H1 (cell line): Measurements from ENCODE around the gene SPOCK2. TPM values are rescaled to one million over a fixed set of nuclear protein-coding genes. Genes with fewer than 3 reads are reported as not detected.

Source experiments
- CTCF ChIA-PET: fragments of 300-600 bp; sonication (Branson Sonifier 250); formaldehyde crosslinking; loops from one replicate; lab custom pipeline; 2021; ENCODE audit not compliant: partially characterized antibody; lab: Charles Lee
- POLR2A ChIA-PET: fragments of 300-600 bp; sonication (Branson Sonifier 250); formaldehyde crosslinking; loops from one replicate; lab custom pipeline; 2021; ENCODE audit warnings: inconsistent platforms; ENCODE audit not compliant: partially characterized antibody; lab: Charles Lee
- DNase-seq, 2 experiments: peaks; one replicate each; pipeline versions ENCODE4 v3.0.0 to v3.0.0-alpha.2; 2010 to 2022; ENCODE audit warnings: low spot score in 2 of 2, low read depth in 1 of 2, mixed read lengths in 1 of 2
- FAIRE-seq: peaks from 2 replicates; lab custom pipeline; 2011; peaks lifted over from hg19 to GRCh38; lab: Jason Lieb, UNC
- H2AFZ ChIP-seq: 2 replicates; pipeline ENCODE4 v1.8.1; 2012; ENCODE audit warnings: low read length, inconsistent platforms
- H2AK5ac ChIP-seq: 2 replicates; pipeline ENCODE4 v1.6.1; 2013; ENCODE audit warnings: low read depth, low read length
- H2BK120ac ChIP-seq: replicated peaks from 2 replicates; pipeline ENCODE3; 2013; ENCODE audit warnings: low read depth, low read length, inconsistent platforms
- H2BK12ac ChIP-seq: 2 replicates; pipeline ENCODE4 v1.6.1; 2013; ENCODE audit warnings: low read depth, low read length
- H2BK15ac ChIP-seq: 2 replicates; pipeline ENCODE4 v1.6.1; 2013; ENCODE audit warnings: low read length
- H2BK20ac ChIP-seq: 2 replicates; pipeline ENCODE4 v1.6.1; 2013; ENCODE audit warnings: low read length
- H2BK5ac ChIP-seq: 2 replicates; pipeline ENCODE4 v1.6.1; 2013; ENCODE audit warnings: low read depth, low read length
- H3K14ac ChIP-seq: 2 replicates; pipeline ENCODE4 v1.6.1; 2013; ENCODE audit warnings: inconsistent platforms; ENCODE audit not compliant: insufficient read length
- H3K18ac ChIP-seq: 2 replicates; pipeline ENCODE4 v1.6.1; 2013; ENCODE audit warnings: low read length; ENCODE audit errors: extremely low read depth
- H3K23ac ChIP-seq: 2 replicates; pipeline ENCODE4 v1.6.1; 2013; ENCODE audit warnings: inconsistent platforms; ENCODE audit not compliant: insufficient read length
- H3K23me2 ChIP-seq: 2 replicates; pipeline ENCODE4 v1.6.1; 2013; ENCODE audit warnings: low read depth, low read length
- H3K27ac ChIP-seq: 2 replicates; pipeline ENCODE4 v1.6.1; 2011; ENCODE audit warnings: low read depth, low read length, inconsistent platforms
- H3K27me3 ChIP-seq, 4 experiments: replicated peaks in 1 of 4; 1 replicate in 1 of 4; 2 replicates in 3 of 4; pipeline versions ENCODE4 v1.6.1 to v1.8.1; 2011 to 2013; ENCODE audit warnings: low read length in 3 of 4, mild to moderate bottlenecking in 3 of 4, inconsistent platforms in 2 of 4, mixed read lengths in 2 of 4, moderate library complexity in 1 of 4; ENCODE audit not compliant: control insufficient read depth in 3 of 4, insufficient read depth in 3 of 4; ENCODE audit errors: extremely low read depth in 1 of 4
- H3K36me3 ChIP-seq, 4 experiments: 2 replicates each; pipeline versions ENCODE4 v1.6.1 to v1.8.1; 2011 to 2013; ENCODE audit warnings: mild to moderate bottlenecking in 4 of 4, low read length in 3 of 4, moderate library complexity in 2 of 4, control low read depth in 1 of 4, inconsistent platforms in 1 of 4; ENCODE audit not compliant: insufficient read depth in 4 of 4, control insufficient read depth in 2 of 4
- H3K4ac ChIP-seq: replicated peaks from 2 replicates; pipeline ENCODE3; 2013; ENCODE audit warnings: low read length, low read depth, mixed read lengths, inconsistent platforms; ENCODE audit not compliant: insufficient read length
- H3K4me1 ChIP-seq, 4 experiments: replicated peaks in 1 of 4; 1 replicate in 1 of 4; 2 replicates in 3 of 4; pipeline versions ENCODE4 v1.6.1 to v1.8.1; 2011 to 2013; ENCODE audit warnings: low read length in 3 of 4, inconsistent platforms in 2 of 4, mixed read lengths in 1 of 4; ENCODE audit not compliant: insufficient read depth in 4 of 4, control insufficient read depth in 3 of 4
- H3K4me2 ChIP-seq, 2 experiments: 2 replicates each; pipeline versions ENCODE4 v1.6.1 to v1.8.1; 2011 to 2013; ENCODE audit warnings: low read depth in 2 of 2, low read length in 2 of 2, control low read depth in 1 of 2, inconsistent platforms in 1 of 2, mild to moderate bottlenecking in 1 of 2; ENCODE audit not compliant: insufficient read depth in 1 of 2
- H3K4me3 ChIP-seq, 4 experiments: fragments of 200-600, 300-600 bp in 1 of 4; sonication (generic), shearing (Covaris generic), sonication (Bioruptor Twin) in 1 of 4; 2 replicates each; pipeline versions ENCODE4 v1.5.1 to v1.8.1; 2011 to 2016; ENCODE audit warnings: low read length in 4 of 4, low read depth in 3 of 4, control low read depth in 2 of 4, inconsistent platforms in 2 of 4, mild to moderate bottlenecking in 2 of 4, mixed read lengths in 1 of 4, moderate library complexity in 1 of 4; ENCODE audit not compliant: insufficient read depth in 2 of 4; ENCODE audit errors: extremely low read depth in 1 of 4
- H3K56ac ChIP-seq: replicated peaks from 2 replicates; pipeline ENCODE3; 2013; ENCODE audit warnings: low read depth, mild to moderate bottlenecking, mixed read lengths, low read length, inconsistent platforms; ENCODE audit not compliant: insufficient read length
- H3K79me1 ChIP-seq: 2 replicates; pipeline ENCODE4 v1.6.1; 2013; ENCODE audit warnings: low read depth, low read length, control low read depth
- H3K79me2 ChIP-seq, 2 experiments: 2 replicates each; pipeline versions ENCODE4 v1.6.1 to v1.8.1; 2012 to 2013; ENCODE audit warnings: low read length in 2 of 2, mild to moderate bottlenecking in 2 of 2, inconsistent platforms in 1 of 2; ENCODE audit not compliant: insufficient read depth in 2 of 2, control insufficient read depth in 1 of 2
- H3K9ac ChIP-seq, 4 experiments: replicated peaks in 1 of 4; 1 replicate in 1 of 4; 2 replicates in 3 of 4; pipeline versions ENCODE4 v1.6.1 to v1.8.1; 2011 to 2013; ENCODE audit warnings: low read depth in 3 of 4, low read length in 3 of 4, control low read depth in 2 of 4, mild to moderate bottlenecking in 2 of 4, moderate library complexity in 2 of 4, inconsistent platforms in 1 of 4; ENCODE audit errors: extremely low read depth in 1 of 4
- H3K9me3 ChIP-seq, 2 experiments: 2 replicates each; pipeline versions ENCODE4 v1.6.1 to v1.8.1; 2012 to 2013; ENCODE audit warnings: mild to moderate bottlenecking in 2 of 2, moderate library complexity in 2 of 2, control low read depth in 1 of 2, inconsistent platforms in 1 of 2, low read depth in 1 of 2, low read length in 1 of 2, mixed read lengths in 1 of 2; ENCODE audit not compliant: insufficient read depth in 2 of 2
- H4K20me1 ChIP-seq, 2 experiments: replicated peaks in 1 of 2; 2 replicates each; pipeline versions ENCODE3 to v1.8.1; 2011 to 2013; ENCODE audit warnings: inconsistent platforms in 2 of 2, low read length in 2 of 2, mild to moderate bottlenecking in 1 of 2; ENCODE audit not compliant: insufficient read depth in 2 of 2, control insufficient read depth in 1 of 2
- H4K5ac ChIP-seq: 2 replicates; pipeline ENCODE4 v1.6.1; 2013; ENCODE audit warnings: low read length, low read depth, mixed read lengths, inconsistent platforms; ENCODE audit not compliant: insufficient read length
- H4K8ac ChIP-seq: 2 replicates; pipeline ENCODE4 v1.8.0; 2013; ENCODE audit warnings: mild to moderate bottlenecking, moderate library complexity, low read length, inconsistent platforms; ENCODE audit not compliant: insufficient read depth; ENCODE audit errors: extremely low read depth
- H4K91ac ChIP-seq: replicated peaks from 2 replicates; pipeline ENCODE3; 2013; ENCODE audit warnings: low read length, mixed read lengths, inconsistent platforms; ENCODE audit not compliant: insufficient read length
- ATF2 ChIP-seq: IDR thresholded peaks from 2 replicates; pipeline ENCODE4 v1.6.1; 2012; ENCODE audit warnings: low read length, inconsistent platforms
- ATF3 ChIP-seq: IDR thresholded peaks from 2 replicates; pipeline ENCODE4 v1.6.1; 2011; ENCODE audit warnings: low read depth, mild to moderate bottlenecking, low read length; ENCODE audit not compliant: insufficient read depth
- CEBPB ChIP-seq: IDR thresholded peaks from 2 replicates; pipeline ENCODE4 v1.6.1; 2012; ENCODE audit warnings: low read depth, low read length
- CTCF ChIP-seq, 3 experiments: IDR thresholded peaks; 1 replicate in 2 of 3; 2 replicates in 1 of 3; pipeline versions ENCODE4 v1.5.1 to v1.6.1; 2011; ENCODE audit warnings: low read length in 3 of 3, mild to moderate bottlenecking in 3 of 3, inconsistent platforms in 2 of 3, low read depth in 1 of 3, moderate library complexity in 1 of 3; ENCODE audit not compliant: insufficient read depth in 1 of 3; ENCODE audit errors: control extremely low read depth in 1 of 3
- SP2 ChIP-seq: IDR thresholded peaks from 2 replicates; pipeline ENCODE4 v1.6.1; 2012; ENCODE audit warnings: mild to moderate bottlenecking, low read length, inconsistent platforms
- TCF12 ChIP-seq: IDR thresholded peaks from 2 replicates; pipeline ENCODE4 v1.6.1; 2011; ENCODE audit warnings: low read depth, mild to moderate bottlenecking, low read length
- TEAD4 ChIP-seq: IDR thresholded peaks from 2 replicates; pipeline ENCODE4 v1.6.1; 2012; ENCODE audit warnings: low read depth, low read length, inconsistent platforms, mixed read lengths
- WGBS, 2 experiments: shearing (Covaris generic) in 1 of 2; methylation state at CpG; one replicate each; pipeline versions ENCODE4 v1.1.6 to v1.1.7; 2013 to 2015; ENCODE audit warnings: low lambda C conversion rate in 2 of 2, mixed read lengths in 2 of 2, inconsistent platforms in 1 of 2, low coverage in 1 of 2, missing lambda C conversion rate in 1 of 2; ENCODE audit not compliant: insufficient replicate concordance in 2 of 2, insufficient coverage in 1 of 2, insufficient read length in 1 of 2; ENCODE audit errors: extremely low coverage in 1 of 2, missing lambda C conversion rate in 1 of 2; 5-methylcytosine and 5-hydroxymethylcytosine counted together
- polyA plus RNA-seq, 7 experiments: library from polyadenylated mRNA; depleted of rRNA in 3 of 7; stranded (reverse) in 5 of 7; unstranded in 2 of 7; fragments of >200 nt in 5 of 7; fragments of 200-250 nt in 2 of 7; gene quantifications; 1 replicate in 5 of 7; 2 replicates in 1 of 7; 4 replicates in 1 of 7; pipeline versions ENCODE4 v1.2.1 to v1.2.3, GENCODE V29; 2011 to 2013; ENCODE audit warnings: missing spikeins in 2 of 7, mixed read lengths in 2 of 7
- total RNA-seq: library from RNA; stranded (reverse); fragmentation: NEBNext Ultra II Directional; extraction: Animal tissue kit (Norgen Biotek cat#: 25700); gene quantifications from 2 replicates; pipeline ENCODE4 v1.2.1, GENCODE V29; 2021

SPOCK2 gene
- total and polyA plus RNA-seq, 2 of the 8 experiments (the other 6 are each of a cell fraction or from before 2014, with no cell fraction given): 1.5 to 1.9 TPM

GRCh38 chr10:72009425-72010081, 78.8 kb downstream of the SPOCK2 start:
- CTCF ChIA-PET: interaction anchor here (0.6 kb wide), 1 partner anchor 38 kb away, joined by 3 read pairs; no protein-coding TSS in a partner anchor
- no peak overlapping the region for H3K9ac ChIP-seq

More at GRCh38 chr10:72009425-72010081, 78.8 kb downstream of the SPOCK2 start:
- POLR2A ChIA-PET: interaction anchor here (1.3 kb wide), 1 partner anchor 8 kb away, joined by 3 read pairs; no protein-coding TSS in a partner anchor
- DNase-seq: no peak
- Histone ChIP-seq H3K56ac (no peak overlapping the region), H2BK20ac (no peak overlapping the region), H3K4me3 (no peak overlapping the region), H4K20me1 (no peaks in the 10 kb centered on the region), H2BK12ac (no peak overlapping the region), H3K79me2 (no peaks in the 10 kb centered on the region), H2BK15ac (no peak overlapping the region), H2AK5ac (no peak overlapping the region), H3K79me1 (no peaks in the 10 kb centered on the region), H3K4ac (no peak overlapping the region), H3K36me3 (peaks cover 0 to 5% (median 0%) of the 10 kb centered on the region in 4 experiments; a peak in 2 of 8 replicates), H4K8ac (no peak overlapping the region), H3K4me2 (no peak overlapping the region), H3K27me3 (no peaks in the 10 kb centered on the region), H4K5ac (no peak overlapping the region), H4K91ac (no peak overlapping the region), H3K14ac (no peak overlapping the region), H3K23me2 (no peaks in the 10 kb centered on the region), H3K23ac (no peak overlapping the region), H3K4me1 (no peaks in the 10 kb centered on the region; a peak in 1 of 7 replicates), H3K18ac (no peak overlapping the region; the same call in 1 of the 2 replicates), H3K9me3 (no peaks in the 10 kb centered on the region), H2AFZ (no peak overlapping the region), H3K27ac (no peak overlapping the region), H2BK120ac (no peak overlapping the region), H2BK5ac (no peak overlapping the region)
- 81% methylated on average over 9 of the region's 12 CpGs; no CpG with 5 or more reads in 1 of the 2 experiments for WGBS, 2 experiments
- TF ChIP-seq ATF2: no peak
- no peak for TF ChIP-seq CTCF (IDR thresholded peaks at IDR 0.05; ENCODE audit: control extremely low read depth in 1 of 3, insufficient read depth in 1 of 3, low read depth in 1 of 3, low read length in 3 of 3)
- TF ChIP-seq ATF3: no peak
- 0 out of 2 replicates have a peak, but pooled peaks have one; percentile 26 for TF ChIP-seq TEAD4
- no peak for TF ChIP-seq SP2
- peak; percentile 69 for TF ChIP-seq CEBPB
- TF ChIP-seq TCF12: no peak
- FAIRE-seq: no peak
